H54 (cell line): ENCODE results near the gene YIPF1.

ENCODE experiments used
- DNase-seq: peaks from one replicate; pipeline ENCODE4 v3.0.0; 2011; ENCODE audit warnings: low spot score, mixed read lengths; ENCODE audit not compliant: insufficient read length
- FAIRE-seq: peaks from 3 replicates; lab custom pipeline; 2011; peaks lifted over from hg19 to GRCh38; lab: Jason Lieb, UNC
- POLR2A ChIP-seq: IDR thresholded peaks from 2 replicates; pipeline ENCODE4 v1.6.1; 2011; ENCODE audit warnings: low read depth, mild to moderate bottlenecking, low read length

Gene YIPF1

GRCh38 chr1:53807916-53808315, 81.7 kb downstream of the YIPF1 start:
- no peak for FAIRE-seq
- no peak for DNase-seq
- no peak for TF ChIP-seq POLR2A

GRCh38 chr1:53804791-53805505, 84.6 kb downstream of the YIPF1 start:
- TF ChIP-seq POLR2A: no peak
- FAIRE-seq: no peak
- no peak for DNase-seq

- TF ChIP-seq POLR2A: no peak
- DNase-seq: no peak
- FAIRE-seq: no peak
Measured at GRCh38 chr1:53804181-53804580, 85.4 kb downstream of the YIPF1 start.
